SU-DHL-6 (cell line): Measurements from ENCODE around the gene IGF2R.

Source experiments
- H2AFZ ChIP-seq: fragments of 200-600 bp; sonication (generic); 2 replicates; pipeline ENCODE4 v1.6.1; 2014; ENCODE audit warnings: low read depth, mild to moderate bottlenecking, moderate library complexity, mixed read lengths, antibody characterized with exemption, low read length; ENCODE audit not compliant: severe bottlenecking
- H3F3A ChIP-seq: fragments of 200-600 bp; shearing (Covaris generic); 2 replicates; pipeline ENCODE4 v1.6.0; 2016; ENCODE audit warnings: antibody characterized with exemption, mild to moderate bottlenecking; ENCODE audit not compliant: insufficient read depth
- H3K27ac ChIP-seq: fragments of 200-600 bp; sonication (generic); 2 replicates; pipeline ENCODE4 v1.5.1; 2016; ENCODE audit warnings: low read depth, mild to moderate bottlenecking, low read length, moderate library complexity, mixed read lengths
- H3K27me3 ChIP-seq: fragments of 200-600 bp; sonication (generic), shearing (Covaris generic); 2 replicates; pipeline ENCODE4 v1.6.0; 2014; ENCODE audit warnings: mild to moderate bottlenecking, low read length
- H3K36me3 ChIP-seq: fragments of 200-600 bp; sonication (generic); 2 replicates; pipeline ENCODE4 v1.6.1; 2014; ENCODE audit warnings: mild to moderate bottlenecking, low read length, mixed read lengths
- H3K4me2 ChIP-seq: fragments of 300-600, 200-600 bp; shearing (Covaris generic), sonication (generic); 2 replicates; pipeline ENCODE4 v1.6.0; 2014; ENCODE audit warnings: low read length, low read depth, mild to moderate bottlenecking; ENCODE audit not compliant: poor library complexity, severe bottlenecking
- H3K4me3 ChIP-seq: fragments of 200-600 bp; sonication (generic); 2 replicates; pipeline ENCODE4 v1.5.1; 2014; ENCODE audit warnings: antibody characterized with exemption, low read length, mild to moderate bottlenecking, mixed read lengths; ENCODE audit not compliant: insufficient read depth, poor library complexity, severe bottlenecking
- H3K79me2 ChIP-seq: fragments of 200-600 bp; sonication (generic); 2 replicates; pipeline ENCODE4 v1.6.1; 2014; ENCODE audit warnings: mild to moderate bottlenecking, low read length, moderate library complexity; ENCODE audit not compliant: insufficient read depth
- H3K9ac ChIP-seq: fragments of 200-600 bp; sonication (generic); 2 replicates; pipeline ENCODE4 v1.7.0; 2014; ENCODE audit warnings: mild to moderate bottlenecking, low read length
- H3K9me2 ChIP-seq: fragments of 200-600 bp; sonication (generic); replicated peaks from 2 replicates; pipeline ENCODE4 v1.6.1; 2014; ENCODE audit warnings: low read length; ENCODE audit not compliant: insufficient read depth
- H3K9me3 ChIP-seq: fragments of 200-600 bp; sonication (generic); 2 replicates; pipeline ENCODE4 v1.6.1; 2014; ENCODE audit warnings: low read length, mixed read lengths; ENCODE audit not compliant: insufficient read depth
- H4K20me1 ChIP-seq: fragments of 200-600 bp; sonication (generic); 2 replicates; pipeline ENCODE4 v1.6.1; 2014; ENCODE audit warnings: low read depth, mild to moderate bottlenecking, antibody characterized with exemption, low read length, moderate library complexity, mixed read lengths
- CTCF ChIP-seq: fragments of 200-600 bp; sonication (generic); IDR thresholded peaks from one replicate; pipeline ENCODE4 v1.5.1; 2017; ENCODE audit warnings: antibody characterized with exemption, mild to moderate bottlenecking, low read length, moderate library complexity; ENCODE audit not compliant: insufficient read depth, poor library complexity, severe bottlenecking
- EZH2phosphoT487 ChIP-seq: fragments of 200-600 bp; sonication (generic), shearing (Covaris generic); conservative IDR thresholded peaks from 2 replicates; pipeline ENCODE4 v1.6.1; 2018; ENCODE audit warnings: mild to moderate bottlenecking, antibody characterized with exemption, low read length, moderate library complexity, mixed read lengths

Gene IGF2R

DNA sequence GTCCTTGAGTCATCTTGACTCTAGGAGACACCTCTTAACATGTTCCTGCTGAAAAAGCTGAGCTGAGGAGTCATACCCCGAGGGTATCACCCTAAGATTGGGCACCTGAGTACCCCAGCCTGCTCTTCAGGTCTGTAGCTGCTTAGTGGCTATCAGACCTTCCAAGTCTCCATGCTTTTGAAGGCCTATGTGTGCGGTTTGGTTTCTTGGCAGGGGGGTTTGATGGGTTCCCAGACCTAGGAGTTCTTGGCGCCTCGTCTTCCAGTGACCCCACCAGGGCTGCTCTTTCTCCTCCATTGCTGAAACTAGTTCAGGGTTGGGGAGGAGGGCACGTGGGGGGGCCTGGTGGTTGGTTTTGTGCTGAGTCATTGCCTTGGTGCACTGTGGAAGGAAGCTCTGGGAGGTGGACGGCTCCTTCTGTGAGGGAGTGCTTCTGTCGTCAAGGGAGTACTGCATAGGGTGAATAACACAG, 20.1 kb downstream of the IGF2R start:
- no peaks in the 10 kb centered on the region for H3K9me2 ChIP-seq
- no peaks in the 10 kb centered on the region for H3K9me3 ChIP-seq
- TF ChIP-seq CTCF (no peak), EZH2phosphoT487 (no peak)
- peaks cover 2% of the 10 kb centered on the region; the same call in 1 of the 2 replicates for H4K20me1 ChIP-seq
- H3K4me3 ChIP-seq, result no peak overlapping the region
- no peaks in the 10 kb centered on the region for H3F3A ChIP-seq
- H3K9ac ChIP-seq, result no peak overlapping the region
- no peak overlapping the region for H2AFZ ChIP-seq
- H3K27me3 ChIP-seq, result no peaks in the 10 kb centered on the region
- no peak overlapping the region for H3K27ac ChIP-seq
- no peak overlapping the region for H3K4me2 ChIP-seq
- H3K79me2 ChIP-seq, result peaks cover 68% of the 10 kb centered on the region
- no peaks in the 10 kb centered on the region for H3K36me3 ChIP-seq

GRCh38 chr6:159989492-159990480, 20.9 kb downstream of the IGF2R start:
- Histone ChIP-seq H4K20me1 (no peaks in the 10 kb centered on the region), H2AFZ (no peak overlapping the region), H3F3A (no peaks in the 10 kb centered on the region), H3K4me2 (no peak overlapping the region), H3K36me3 (no peaks in the 10 kb centered on the region), H3K9me2 (no peaks in the 10 kb centered on the region), H3K4me3 (no peak overlapping the region), H3K79me2 (peaks cover 68% of the 10 kb centered on the region), H3K27me3 (no peaks in the 10 kb centered on the region), H3K27ac (no peak overlapping the region), H3K9ac (no peak overlapping the region), H3K9me3 (no peaks in the 10 kb centered on the region)
- TF ChIP-seq EZH2phosphoT487 (no peak), CTCF (no peak)

DNA sequence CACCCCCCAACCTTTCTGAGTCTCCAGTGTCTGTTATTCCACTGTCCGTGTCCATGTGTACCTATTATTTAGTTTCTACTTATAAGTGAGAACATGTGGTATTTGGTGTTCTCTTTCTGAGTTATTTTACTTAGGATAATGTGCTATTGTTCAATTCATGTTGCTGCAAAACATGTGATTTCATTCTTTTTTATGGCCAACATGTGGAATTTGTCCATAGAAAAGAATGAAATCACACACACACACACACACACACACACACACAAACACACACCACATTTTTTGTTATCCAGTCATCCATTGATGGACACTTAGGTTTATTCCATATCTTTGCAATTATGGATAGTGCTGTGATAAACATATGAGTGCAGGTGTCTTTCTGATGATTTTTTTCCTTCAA, 23.5 kb downstream of the IGF2R start:
- Histone ChIP-seq H3K4me3 (no peak overlapping the region), H3F3A (no peaks in the 10 kb centered on the region), H3K36me3 (no peaks in the 10 kb centered on the region), H3K9ac (no peak overlapping the region), H3K4me2 (no peak overlapping the region), H2AFZ (no peak overlapping the region), H3K27ac (no peak overlapping the region), H3K9me3 (no peaks in the 10 kb centered on the region), H4K20me1 (no peaks in the 10 kb centered on the region), H3K79me2 (peaks cover 64% of the 10 kb centered on the region), H3K27me3 (no peaks in the 10 kb centered on the region), H3K9me2 (no peaks in the 10 kb centered on the region)
- TF ChIP-seq CTCF (no peak), EZH2phosphoT487 (no peak)
